ENCODE measurements around the gene CCDC150. TPM values are rescaled to one million over a fixed set of nuclear protein-coding genes. Genes with fewer than 3 reads are reported as not detected.

CCDC150 gene
- total RNA-seq, 1 experiment from 2014 or later, result 38.0 TPM

DNA sequence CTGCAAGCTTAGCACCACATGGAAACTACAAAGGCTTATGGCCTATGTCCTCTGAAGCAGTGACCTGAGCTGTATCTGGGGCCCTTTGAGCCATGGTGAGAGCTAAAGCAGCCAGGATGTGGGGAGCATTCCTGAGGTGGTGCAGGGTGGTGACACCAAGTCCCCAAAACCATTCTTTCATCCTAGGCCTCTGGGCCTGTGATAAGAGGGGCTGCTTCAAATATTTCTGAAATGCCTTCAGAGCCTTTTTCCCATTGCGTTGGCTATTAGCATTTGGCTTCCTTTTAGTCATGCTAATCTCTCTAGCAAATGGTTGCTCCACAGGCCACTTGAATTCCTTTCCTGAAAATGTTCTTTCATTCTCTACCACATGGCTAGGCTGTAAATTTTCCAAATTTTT lies 13.4 kb downstream of the CCDC150 start:
- intact Hi-C loops (cut with micrococcal nuclease; ENCODE audit: unreplicated experiment), result no loop called here

DNA sequence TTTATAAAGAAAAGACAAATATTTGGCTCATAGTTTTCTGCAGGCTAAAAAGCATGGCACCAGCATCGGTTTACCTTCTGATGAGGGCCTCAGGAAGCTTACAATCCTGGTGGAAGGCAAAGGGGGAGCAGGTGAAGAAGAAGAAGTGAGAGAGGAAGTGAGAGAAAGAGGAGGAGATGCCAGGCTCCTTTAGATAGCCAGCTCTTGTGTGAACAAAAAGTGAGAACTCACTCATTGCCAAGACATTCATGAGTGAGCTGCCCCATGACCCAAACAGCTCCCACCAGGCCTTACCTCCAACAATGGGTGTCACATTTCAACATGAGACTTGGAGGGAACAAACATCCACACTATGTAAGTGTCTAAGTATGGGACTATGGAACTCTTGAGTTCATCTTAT lies 14.3 kb downstream of the CCDC150 start:
- no TSS peak for BruUV-seq (replicated peaks)
- H3K36me3 ChIP-seq (ENCODE audit: insufficient read depth, low read length, poor library complexity, severe bottlenecking), result peaks cover 5% of the 10 kb centered on the region
- POLR2A ChIA-PET (ENCODE audit: low non-redundant PET), result no interaction called here

More for the DNA sequence above, 13.4 kb downstream of the CCDC150 start:
- peaks cover 5% of the 10 kb centered on the region for H3K36me3 ChIP-seq (ENCODE audit: insufficient read depth, low read length, poor library complexity, severe bottlenecking)
- POLR2A ChIA-PET (ENCODE audit: low non-redundant PET), result no interaction called here
- H3K27me3 ChIP-seq (replicated peaks; ENCODE audit: insufficient read depth, low read depth, low read length, poor library complexity), result no peaks in the 10 kb centered on the region
- H3K9me3 ChIP-seq (ENCODE audit: low read depth, low read length, poor library complexity, severe bottlenecking), result peaks cover 46% of the 10 kb centered on the region
- no peak overlapping the region for H3K4me3 ChIP-seq (ENCODE audit: low read depth, low read length, poor library complexity, severe bottlenecking)
- H3K4me1 ChIP-seq (ENCODE audit: insufficient read depth, low read length, poor library complexity, severe bottlenecking), result no peaks in the 10 kb centered on the region
- no peak for TF ChIP-seq EZH2 (IDR thresholded peaks at IDR 0.05; ENCODE audit: borderline replicate concordance, low read depth, low read length, poor library complexity, severe bottlenecking)
- TF ChIP-seq, protein P1, sequence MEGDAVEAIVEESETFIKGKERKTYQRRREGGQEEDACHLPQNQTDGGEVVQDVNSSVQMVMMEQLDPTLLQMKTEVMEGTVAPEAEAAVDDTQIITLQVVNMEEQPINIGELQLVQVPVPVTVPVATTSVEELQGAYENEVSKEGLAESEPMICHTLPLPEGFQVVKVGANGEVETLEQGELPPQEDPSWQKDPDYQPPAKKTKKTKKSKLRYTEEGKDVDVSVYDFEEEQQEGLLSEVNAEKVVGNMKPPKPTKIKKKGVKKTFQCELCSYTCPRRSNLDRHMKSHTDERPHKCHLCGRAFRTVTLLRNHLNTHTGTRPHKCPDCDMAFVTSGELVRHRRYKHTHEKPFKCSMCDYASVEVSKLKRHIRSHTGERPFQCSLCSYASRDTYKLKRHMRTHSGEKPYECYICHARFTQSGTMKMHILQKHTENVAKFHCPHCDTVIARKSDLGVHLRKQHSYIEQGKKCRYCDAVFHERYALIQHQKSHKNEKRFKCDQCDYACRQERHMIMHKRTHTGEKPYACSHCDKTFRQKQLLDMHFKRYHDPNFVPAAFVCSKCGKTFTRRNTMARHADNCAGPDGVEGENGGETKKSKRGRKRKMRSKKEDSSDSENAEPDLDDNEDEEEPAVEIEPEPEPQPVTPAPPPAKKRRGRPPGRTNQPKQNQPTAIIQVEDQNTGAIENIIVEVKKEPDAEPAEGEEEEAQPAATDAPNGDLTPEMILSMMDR (conservative IDR thresholded peaks at IDR 0.05; ENCODE audit: low read depth, low read length), result no peak
- no peak overlapping the region for H3K27ac ChIP-seq (ENCODE audit: low read depth, low read length, poor library complexity, severe bottlenecking)
- CTCF ChIA-PET, result no interaction called here
- BruUV-seq (replicated peaks), result no TSS peak
- no peak for DNase-seq (ENCODE audit: low spot score)

DNA sequence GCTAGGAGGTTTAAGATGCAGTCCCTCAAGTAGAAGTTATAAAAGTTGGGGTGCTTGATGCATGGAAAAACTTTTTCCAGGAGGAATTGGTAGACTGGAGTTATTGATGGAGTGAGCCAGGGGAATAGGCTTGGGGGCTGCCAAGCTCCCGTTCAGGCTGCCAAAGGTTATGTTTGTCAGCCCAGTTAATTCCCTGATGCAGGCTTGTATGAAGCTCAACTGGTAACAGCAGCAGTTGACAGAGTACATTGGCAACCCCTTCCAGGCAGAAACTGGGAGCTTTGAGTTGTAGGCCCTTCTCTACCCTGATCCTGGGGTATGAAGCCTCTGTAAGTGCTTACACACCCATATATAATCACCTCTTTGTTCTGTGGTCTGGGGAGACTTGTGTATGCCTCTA lies 16.2 kb downstream of the CCDC150 start:
- intact Hi-C loops (cut with micrococcal nuclease; ENCODE audit: unreplicated experiment), result no loop called here
- Histone ChIP-seq H3K9me3 (ENCODE audit: low read depth, low read length, poor library complexity, severe bottlenecking) (peaks cover 31% of the 10 kb centered on the region), H3K36me3 (ENCODE audit: insufficient read depth, low read length, poor library complexity, severe bottlenecking) (peaks cover 5% of the 10 kb centered on the region), H3K27me3 (replicated peaks; ENCODE audit: insufficient read depth, low read depth, low read length, poor library complexity) (no peaks in the 10 kb centered on the region), H3K27ac (ENCODE audit: low read depth, low read length, poor library complexity, severe bottlenecking) (no peak overlapping the region), H3K4me3 (ENCODE audit: low read depth, low read length, poor library complexity, severe bottlenecking) (no peak overlapping the region), H3K4me1 (ENCODE audit: insufficient read depth, low read length, poor library complexity, severe bottlenecking) (no peaks in the 10 kb centered on the region)
- no peak for TF ChIP-seq EZH2 (IDR thresholded peaks at IDR 0.05; ENCODE audit: borderline replicate concordance, low read depth, low read length, poor library complexity, severe bottlenecking)
- TF ChIP-seq, protein P1 (conservative IDR thresholded peaks at IDR 0.05; ENCODE audit: low read depth, low read length), result no peak
- no peak for DNase-seq (ENCODE audit: low spot score)
- ChIA-PET POLR2A (ENCODE audit: low non-redundant PET) (no interaction called here), CTCF (no interaction called here)
- no TSS peak for BruUV-seq (replicated peaks)

More for the DNA sequence above, 14.3 kb downstream of the CCDC150 start:
- Histone ChIP-seq H3K4me3 (ENCODE audit: low read depth, low read length, poor library complexity, severe bottlenecking) (no peak overlapping the region), H3K27ac (ENCODE audit: low read depth, low read length, poor library complexity, severe bottlenecking) (no peak overlapping the region), H3K9me3 (ENCODE audit: low read depth, low read length, poor library complexity, severe bottlenecking) (peaks cover 46% of the 10 kb centered on the region), H3K4me1 (ENCODE audit: insufficient read depth, low read length, poor library complexity, severe bottlenecking) (no peaks in the 10 kb centered on the region), H3K27me3 (replicated peaks; ENCODE audit: insufficient read depth, low read depth, low read length, poor library complexity) (no peaks in the 10 kb centered on the region)
- DNase-seq (ENCODE audit: low spot score), result no peak
- CTCF ChIA-PET, result no interaction called here
- intact Hi-C loops (cut with micrococcal nuclease; ENCODE audit: unreplicated experiment), result no loop called here
- TF ChIP-seq EZH2 (IDR thresholded peaks at IDR 0.05; ENCODE audit: borderline replicate concordance, low read depth, low read length, poor library complexity, severe bottlenecking), result no peak
- TF ChIP-seq, protein P1 (conservative IDR thresholded peaks at IDR 0.05; ENCODE audit: low read depth, low read length), result no peak
